Epithelial cell of umbilical artery (primary cell): Measurements from ENCODE around the gene RABEPK. TPM values are rescaled to one million over a fixed set of nuclear protein-coding genes. Genes with fewer than 3 reads are reported as not detected.

Experiments
- total RNA-seq: library from RNA; depleted of rRNA; stranded (reverse); fragments of >200 nt; gene quantifications from 2 replicates; pipeline ENCODE4 v1.2.3, GENCODE V29; 2014

Gene RABEPK
- 43.3 and 44.5 TPM in 2 replicates for total RNA-seq

GRCh38 chr9:125200216-125201047 is at the start of gene RABEPK:
Gene RABEPK, plus strand, starts transcription at chr9:125200542. Its CDS starts 2,472 bp downstream, at chr9:125203014.

GRCh38 chr9:125189361-125190289 is 10.7 kb upstream of the RABEPK start, which contains the start of gene PPP6C:
Gene PPP6C, minus strand, starts transcription at chr9:125189803. Its CDS starts 85 bp downstream, at chr9:125189718.

GRCh38 chr9:125241000-125241862 is 40.9 kb downstream of the RABEPK start, which contains the start of gene HSPA5:
Gene HSPA5, minus strand, starts transcription at chr9:125241343. Its CDS starts 217 bp downstream, at chr9:125241126.

GRCh38 chr9:125261501-125262293 is 61.4 kb downstream of the RABEPK start, which contains the start of gene GAPVD1:
Gene GAPVD1, plus strand, starts transcription at chr9:125261826. Its CDS starts 37,096 bp downstream, at chr9:125298922.

Other genes starting within 250 kb of the RABEPK start
- 3.6 and 8.5 TPM in 2 replicates for gene SCAI, start 57.0 kb upstream of the RABEPK start, total RNA-seq
- 12.3 and 14.0 TPM in 2 replicates for gene PPP6C, start 10.7 kb upstream of the RABEPK start, total RNA-seq
- 191 and 219 TPM in 2 replicates for gene HSPA5, start 40.8 kb downstream of the RABEPK start, total RNA-seq
- gene GAPVD1, start 61.3 kb downstream of the RABEPK start, total RNA-seq, result 51.3 and 56.8 TPM in 2 replicates